A549 (cell line): Measurements from ENCODE around the gene COG7.

Experiments
- CEBPB ChIP-seq, 2 experiments: fragments of >200 bp in 1 of 2; sonication (Bioruptor Twin) in 1 of 2; formaldehyde crosslinking in 1 of 2; IDR thresholded peaks; 2 replicates each; pipeline ENCODE4 v1.6.1; 2012 to 2016
- CHD2 ChIP-seq: fragments of 150-350 bp; IDR thresholded peaks from 2 replicates; pipeline ENCODE4 v1.6.1; 2014; ENCODE audit warnings: low read length; ENCODE audit not compliant: partially characterized antibody
- CTCF ChIP-seq: fragments of >200 bp; sonication (Bioruptor Twin); formaldehyde crosslinking; IDR thresholded peaks from 3 replicates; pipeline ENCODE4 v1.5.1; 2016
- HDAC2 ChIP-seq: fragments of 200-600 bp; sonication (generic); IDR thresholded peaks from 2 replicates; pipeline ENCODE4 v1.6.1; 2016
- KDM1A ChIP-seq: fragments of 200-600 bp; sonication (generic); IDR thresholded peaks from 2 replicates; pipeline ENCODE4 v1.6.1; 2016; ENCODE audit warnings: low read depth, mild to moderate bottlenecking
- MYC ChIP-seq: IDR thresholded peaks from 2 replicates; pipeline ENCODE4 v1.6.1; 2012; ENCODE audit warnings: mild to moderate bottlenecking, inconsistent platforms, low read length, improper control_type of control experiment, borderline replicate concordance
- PHF8 ChIP-seq: fragments of 200-600 bp; sonication (generic); IDR thresholded peaks from 2 replicates; pipeline ENCODE4 v1.6.1; 2016; ENCODE audit warnings: low read depth, mild to moderate bottlenecking, antibody characterized with exemption, moderate library complexity, borderline replicate concordance
- POLR2A ChIP-seq: IDR thresholded peaks from 2 replicates; pipeline ENCODE4 v1.6.1; 2012; ENCODE audit warnings: mild to moderate bottlenecking, low read length
- RAD21 ChIP-seq, 2 experiments: fragments of >200 bp in 1 of 2; sonication (Bioruptor Twin) in 1 of 2; formaldehyde crosslinking in 1 of 2; IDR thresholded peaks in 1 of 2; conservative IDR thresholded peaks in 1 of 2; 2 replicates in 1 of 2; 3 replicates in 1 of 2; pipeline ENCODE4 v1.6.1; 2012 to 2018; ENCODE audit warnings: inconsistent platforms in 1 of 2
- RFX5 ChIP-seq: fragments of 450-650 bp; IDR thresholded peaks from 2 replicates; pipeline ENCODE4 v1.7.1; 2014; ENCODE audit warnings: antibody characterized with exemption, mild to moderate bottlenecking, moderate library complexity
- ZC3H11A ChIP-seq: fragments of 450-650 bp; IDR thresholded peaks from 2 replicates; pipeline ENCODE4 v1.6.1; 2014; ENCODE audit warnings: antibody characterized with exemption, mild to moderate bottlenecking
- TF ChIP-seq, protein P1 (sequence below): fragments of 200-600 bp; sonication (generic); IDR thresholded peaks from 2 replicates; pipeline ENCODE4 v1.6.1; 2016; ENCODE audit warnings: antibody characterized with exemption, mild to moderate bottlenecking, moderate library complexity

GRCh38 chr16:23378921-23379320 lies 74.1 kb downstream of the COG7 start:
- TF ChIP-seq ZC3H11A (no peak), MYC (no peak), RFX5 (no peak), CTCF (no peak), RAD21 (conservative IDR thresholded peaks at IDR 0.05 in 1 of 2, IDR thresholded peaks at IDR 0.05 in 1 of 2) (no peak), HDAC2 (no peak), CEBPB (IDR thresholded peaks at IDR 0.05) (no peak), CHD2 (no peak), PHF8 (no peak), KDM1A (no peak), POLR2A (no peak)
- TF ChIP-seq, protein P1, sequence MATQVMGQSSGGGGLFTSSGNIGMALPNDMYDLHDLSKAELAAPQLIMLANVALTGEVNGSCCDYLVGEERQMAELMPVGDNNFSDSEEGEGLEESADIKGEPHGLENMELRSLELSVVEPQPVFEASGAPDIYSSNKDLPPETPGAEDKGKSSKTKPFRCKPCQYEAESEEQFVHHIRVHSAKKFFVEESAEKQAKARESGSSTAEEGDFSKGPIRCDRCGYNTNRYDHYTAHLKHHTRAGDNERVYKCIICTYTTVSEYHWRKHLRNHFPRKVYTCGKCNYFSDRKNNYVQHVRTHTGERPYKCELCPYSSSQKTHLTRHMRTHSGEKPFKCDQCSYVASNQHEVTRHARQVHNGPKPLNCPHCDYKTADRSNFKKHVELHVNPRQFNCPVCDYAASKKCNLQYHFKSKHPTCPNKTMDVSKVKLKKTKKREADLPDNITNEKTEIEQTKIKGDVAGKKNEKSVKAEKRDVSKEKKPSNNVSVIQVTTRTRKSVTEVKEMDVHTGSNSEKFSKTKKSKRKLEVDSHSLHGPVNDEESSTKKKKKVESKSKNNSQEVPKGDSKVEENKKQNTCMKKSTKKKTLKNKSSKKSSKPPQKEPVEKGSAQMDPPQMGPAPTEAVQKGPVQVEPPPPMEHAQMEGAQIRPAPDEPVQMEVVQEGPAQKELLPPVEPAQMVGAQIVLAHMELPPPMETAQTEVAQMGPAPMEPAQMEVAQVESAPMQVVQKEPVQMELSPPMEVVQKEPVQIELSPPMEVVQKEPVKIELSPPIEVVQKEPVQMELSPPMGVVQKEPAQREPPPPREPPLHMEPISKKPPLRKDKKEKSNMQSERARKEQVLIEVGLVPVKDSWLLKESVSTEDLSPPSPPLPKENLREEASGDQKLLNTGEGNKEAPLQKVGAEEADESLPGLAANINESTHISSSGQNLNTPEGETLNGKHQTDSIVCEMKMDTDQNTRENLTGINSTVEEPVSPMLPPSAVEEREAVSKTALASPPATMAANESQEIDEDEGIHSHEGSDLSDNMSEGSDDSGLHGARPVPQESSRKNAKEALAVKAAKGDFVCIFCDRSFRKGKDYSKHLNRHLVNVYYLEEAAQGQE, result no peak
